Kasumi-1 (cell line): ENCODE measurements around the gene DIPK1A.
"Not testable (repeated sequence)": the region's sequence is repeated elsewhere in the genome, so short reads cannot be mapped to it uniquely, and the experiment has no call there.

ENCODE experiments used
- DNase-seq, 2 experiments: peaks; one replicate each; lab custom pipeline; 2025; lab: John Stamatoyannopoulos, UW

DIPK1A gene

GRCh38 chr1:92980732-92981647 is 19.7 kb upstream of the DIPK1A start:
- DNase-seq, result no peak

GRCh38 chr1:92975551-92976232 is 14.4 kb upstream of the DIPK1A start:
- no peak for DNase-seq

GRCh38 chr1:92974112-92974511 is 12.8 kb upstream of the DIPK1A start:
- DNase-seq, result not testable (repeated sequence)

GRCh38 chr1:92973203-92973897 is 12.1 kb upstream of the DIPK1A start:
- DNase-seq, result peak in 1 of 2 experiments; percentile 14

GRCh38 chr1:92972409-92973129 is 11.3 kb upstream of the DIPK1A start:
- no peak for DNase-seq

GRCh38 chr1:92971932-92972331 is 10.7 kb upstream of the DIPK1A start:
- DNase-seq, result not testable (repeated sequence)

GRCh38 chr1:92970990-92971689 is 9.9 kb upstream of the DIPK1A start:
- DNase-seq, result no peak

- no peak for DNase-seq
Observed at GRCh38 chr1:92969517-92969916, 8.3 kb upstream of the DIPK1A start.

- DNase-seq, result peak; percentile 9 to 28
Observed at GRCh38 chr1:92968138-92969032, 7.1 kb upstream of the DIPK1A start.

- no peak for DNase-seq
Observed at GRCh38 chr1:92964998-92965397, 3.7 kb upstream of the DIPK1A start.

- DNase-seq, result no peak
Observed at GRCh38 chr1:92964316-92964715, 3.1 kb upstream of the DIPK1A start.

GRCh38 chr1:92961896-92962752 is 862 bp upstream of the DIPK1A start:
- DNase-seq, result peak; percentile 19 to 53

GRCh38 chr1:92960395-92961130 is 699 bp downstream of the DIPK1A start:
- peak; percentile 82 for DNase-seq

GRCh38 chr1:92958203-92958970 is 2.9 kb downstream of the DIPK1A start:
- no peak for DNase-seq

- no peak for DNase-seq
Observed at GRCh38 chr1:92957030-92957734, 4.1 kb downstream of the DIPK1A start.

GRCh38 chr1:92956254-92957029 is 4.8 kb downstream of the DIPK1A start:
- DNase-seq, result no peak
